Keratinocyte (primary cell): ENCODE data around the gene TMBIM4. TPM values are rescaled to one million over a fixed set of nuclear protein-coding genes. Genes with fewer than 3 reads are reported as not detected.

ENCODE experiments used
- DNase-seq: peaks from one replicate; pipeline ENCODE4 v3.0.0-alpha.2; 2011; ENCODE audit warnings: low read depth, missing footprints, low spot score
- FAIRE-seq: peaks from 2 replicates; lab custom pipeline; 2011; peaks lifted over from hg19 to GRCh38; lab: Jason Lieb, UNC
- H2AFZ ChIP-seq: 2 replicates; pipeline ENCODE4 v1.6.0; 2012; ENCODE audit warnings: low read length, control low read depth, inconsistent platforms; ENCODE audit not compliant: control insufficient read depth
- H3K27ac ChIP-seq: 2 replicates; pipeline ENCODE4 v1.5.1; 2011; ENCODE audit warnings: low read length; ENCODE audit not compliant: control insufficient read depth, insufficient read depth
- H3K27me3 ChIP-seq: 3 replicates; pipeline ENCODE4 v1.6.0; 2011; ENCODE audit warnings: low read length; ENCODE audit not compliant: control insufficient read depth, insufficient read depth; ENCODE audit errors: extremely low read depth
- H3K36me3 ChIP-seq, 2 experiments: 2 replicates in 1 of 2; 3 replicates in 1 of 2; pipeline ENCODE4 v1.5.1; 2011; ENCODE audit warnings: low read length in 2 of 2, mild to moderate bottlenecking in 1 of 2; ENCODE audit not compliant: control insufficient read depth in 2 of 2, insufficient read depth in 2 of 2; ENCODE audit errors: extremely low read depth in 1 of 2
- H3K4me1 ChIP-seq: 3 replicates; pipeline ENCODE4 v1.5.1; 2011; ENCODE audit warnings: low read length; ENCODE audit not compliant: control insufficient read depth, insufficient read depth; ENCODE audit errors: extremely low read depth
- H3K4me2 ChIP-seq: 3 replicates; pipeline ENCODE4 v1.6.0; 2011; ENCODE audit warnings: low read depth, low read length; ENCODE audit not compliant: control insufficient read depth, insufficient read depth; ENCODE audit errors: extremely low read depth
- H3K4me3 ChIP-seq, 3 experiments: fragments of 200-600 bp in 1 of 3; sonication (generic) in 1 of 3; 2 replicates in 2 of 3; 3 replicates in 1 of 3; pipeline ENCODE4 v1.5.1; 2011 to 2016; ENCODE audit warnings: low read length in 3 of 3, mild to moderate bottlenecking in 3 of 3, control low read depth in 2 of 3, inconsistent platforms in 1 of 3, low read depth in 1 of 3, mixed read lengths in 1 of 3, mixed run types in 1 of 3, moderate library complexity in 1 of 3; ENCODE audit not compliant: control insufficient read depth in 2 of 3, insufficient read depth in 2 of 3; ENCODE audit errors: extremely low read depth in 1 of 3
- H3K79me2 ChIP-seq: 2 replicates; pipeline ENCODE4 v1.6.0; 2012; ENCODE audit warnings: low read length; ENCODE audit not compliant: control insufficient read depth, insufficient read depth
- H3K9ac ChIP-seq: 3 replicates; pipeline ENCODE4 v1.6.0; 2011; ENCODE audit warnings: low read length; ENCODE audit not compliant: control insufficient read depth, insufficient read depth; ENCODE audit errors: extremely low read depth
- H3K9me1 ChIP-seq: 3 replicates; pipeline ENCODE4 v1.6.0; 2011; ENCODE audit warnings: low read length; ENCODE audit not compliant: control insufficient read depth, insufficient read depth; ENCODE audit errors: extremely low read depth
- H3K9me3 ChIP-seq: 2 replicates; pipeline ENCODE4 v1.5.1; 2012; ENCODE audit warnings: low read depth, low read length; ENCODE audit not compliant: control insufficient read depth
- H4K20me1 ChIP-seq: 3 replicates; pipeline ENCODE4 v1.6.0; 2011; ENCODE audit warnings: low read length; ENCODE audit not compliant: control insufficient read depth, insufficient read depth; ENCODE audit errors: extremely low read depth
- CTCF ChIP-seq, 3 experiments: IDR thresholded peaks in 1 of 3; conservative IDR thresholded peaks in 1 of 3; optimal IDR thresholded peaks in 1 of 3; 2 replicates in 2 of 3; 3 replicates in 1 of 3; pipeline versions ENCODE3 to v1.5.1; 2011; ENCODE audit warnings: low read length in 3 of 3, mild to moderate bottlenecking in 3 of 3, moderate library complexity in 2 of 3, control low read depth in 1 of 3, inconsistent platforms in 1 of 3; ENCODE audit not compliant: insufficient read depth in 2 of 3; ENCODE audit errors: extremely low read depth in 1 of 3
- EZH2 ChIP-seq: IDR thresholded peaks from one replicate; pipeline ENCODE4 v1.6.1; 2012; ENCODE audit warnings: inconsistent platforms, mild to moderate bottlenecking, low read length, moderate library complexity
- dilution Hi-C: fragments of 300-500 bp; cut with MboI; formaldehyde crosslinking; loops from one replicate; pipeline ENCODE4 v1.7.0; 2020; ENCODE audit warnings: low sequenced_read_pairs; ENCODE audit not compliant: extremely low pct_ligation_motif_present
- polyA plus RNA-seq, 5 experiments: library from polyadenylated mRNA; depleted of rRNA in 3 of 5; stranded (reverse) in 3 of 5; stranded (forward) in 1 of 5; unstranded in 1 of 5; fragments of >200 nt; gene quantifications; 1 replicate in 1 of 5; 2 replicates in 3 of 5; 3 replicates in 1 of 5; pipeline versions ENCODE4 v1.2.1 to v1.2.3, GENCODE V29; 2011 to 2012; ENCODE audit warnings: missing spikeins in 2 of 5, low read depth in 1 of 5, low replicate concordance in 1 of 5

The TMBIM4 gene
- polyA plus RNA-seq, 1 donor (not counting 4 experiments of a cell fraction or from before 2014, with no cell fraction given), result 111 TPM

- no peak overlapping the region for H3K4me3 ChIP-seq
- dilution Hi-C loops, result no loop called here
- H4K20me1 ChIP-seq, result no peaks in the 10 kb centered on the region
- no peak for TF ChIP-seq EZH2
- no peak for TF ChIP-seq CTCF (optimal IDR thresholded peaks at IDR 0.05 in 1 of 3, IDR thresholded peaks at IDR 0.05 in 1 of 3, conservative IDR thresholded peaks at IDR 0.05 in 1 of 3; ENCODE audit: extremely low read depth in 1 of 3, insufficient read depth in 2 of 3, low read length in 3 of 3)
- no peaks in the 10 kb centered on the region for H3K79me2 ChIP-seq
- no peaks in the 10 kb centered on the region for H3K27me3 ChIP-seq
- H3K4me2 ChIP-seq, result no peak overlapping the region
- FAIRE-seq (no peak), DNase-seq (no peak)
- H2AFZ ChIP-seq, result no peak overlapping the region
- peaks cover 3% of the 10 kb centered on the region for H3K9me3 ChIP-seq
- H3K36me3 ChIP-seq, result peaks cover 5 to 6% of the 10 kb centered on the region in 2 experiments
- H3K9me1 ChIP-seq, result no peaks in the 10 kb centered on the region
- H3K9ac ChIP-seq, result no peak overlapping the region
- peaks cover 8% of the 10 kb centered on the region for H3K4me1 ChIP-seq
- no peak overlapping the region for H3K27ac ChIP-seq
Measured at GRCh38 chr12:66143868-66144267, 25.9 kb downstream of the TMBIM4 start.

DNA sequence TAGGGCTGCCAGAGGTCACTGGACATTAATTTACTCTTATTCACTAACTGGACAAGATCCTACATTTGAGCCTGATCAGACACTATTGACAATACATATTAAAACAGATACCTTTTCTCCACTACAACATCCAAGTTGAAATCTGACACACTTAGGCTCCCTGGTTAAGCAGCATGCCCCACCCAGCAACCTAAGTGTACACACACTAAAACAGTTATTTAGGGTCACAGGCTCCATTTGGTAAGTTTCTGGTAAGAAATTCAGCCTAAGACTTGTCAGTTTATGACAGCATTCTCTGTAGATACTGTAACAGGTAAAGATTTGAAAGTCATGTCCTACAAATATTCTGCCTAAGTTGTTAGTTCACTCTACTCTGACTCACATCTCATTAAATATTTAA lies 27.0 kb downstream of the TMBIM4 start:
- no peak overlapping the region for H3K27ac ChIP-seq
- no peak overlapping the region for H3K4me3 ChIP-seq
- FAIRE-seq (no peak), DNase-seq (no peak)
- peaks cover 3% of the 10 kb centered on the region for H3K9me3 ChIP-seq
- H3K4me1 ChIP-seq, result peaks cover 8% of the 10 kb centered on the region
- H3K79me2 ChIP-seq, result no peaks in the 10 kb centered on the region
- no peaks in the 10 kb centered on the region for H3K27me3 ChIP-seq
- TF ChIP-seq CTCF (optimal IDR thresholded peaks at IDR 0.05 in 1 of 3, IDR thresholded peaks at IDR 0.05 in 1 of 3, conservative IDR thresholded peaks at IDR 0.05 in 1 of 3; ENCODE audit: extremely low read depth in 1 of 3, insufficient read depth in 2 of 3, low read length in 3 of 3), result no peak
- no peak for TF ChIP-seq EZH2
- dilution Hi-C loops, result no loop called here
- no peak overlapping the region for H2AFZ ChIP-seq
- no peak overlapping the region for H3K4me2 ChIP-seq
- no peaks in the 10 kb centered on the region for H3K9me1 ChIP-seq
- no peak overlapping the region for H3K9ac ChIP-seq
- H4K20me1 ChIP-seq, result no peaks in the 10 kb centered on the region
- H3K36me3 ChIP-seq, result peaks cover 6 to 11% of the 10 kb centered on the region in 2 experiments
